Measurements from ENCODE around the gene PEX14. TPM values are rescaled to one million over a fixed set of nuclear protein-coding genes. Genes with fewer than 3 reads are reported as not detected.

The PEX14 gene
- total and polyA plus RNA-seq, 2 donors (not counting 3 experiments of a cell fraction or from before 2014, with no cell fraction given) = 19.5 to 26.5 TPM

GRCh38 chr1:10592373-10592772 is 117.6 kb downstream of the PEX14 start:
- H2AFZ ChIP-seq (ENCODE audit: low read depth, low read length) = no peak overlapping the region
- no peak overlapping the region for H3K9ac ChIP-seq (replicated peaks; ENCODE audit: extremely low read depth, insufficient read depth, low read length)
- ChIA-PET POLR2A (no interaction called here), CTCF (no interaction called here)
- DNase-seq (ENCODE audit: low read depth, low spot score) (no peak), FAIRE-seq (no peak)
- BruUV-seq (replicated peaks) = no TSS peak
- no peak overlapping the region for H3K4me2 ChIP-seq (ENCODE audit: insufficient read depth, low read length)
- no peak overlapping the region for H3K27ac ChIP-seq (ENCODE audit: insufficient read depth, low read depth, low read length)
- no peaks in the 10 kb centered on the region for H3K79me2 ChIP-seq (ENCODE audit: control insufficient read depth, insufficient read depth, low read length)
- no peak overlapping the region for H3K4me3 ChIP-seq (replicated peaks in 1 of 3; ENCODE audit: insufficient read depth in 1 of 3, low read depth in 1 of 3, low read length in 3 of 3)
- no peaks in the 10 kb centered on the region for H4K20me1 ChIP-seq (replicated peaks; ENCODE audit: control insufficient read depth, extremely low read depth, insufficient read depth, low read length)
- dilution Hi-C loops (cut with MboI; ENCODE audit: extremely low pct_ligation_motif_present, low sequenced_read_pairs) (no loop called here), intact Hi-C loops (cut with micrococcal nuclease) (no loop called here)
- H3K9me1 ChIP-seq (replicated peaks; ENCODE audit: control insufficient read depth, extremely low read depth, insufficient read depth, low read length) = no peaks in the 10 kb centered on the region
- no peaks in the 10 kb centered on the region for H3K9me3 ChIP-seq (replicated peaks; ENCODE audit: control insufficient read depth, insufficient read depth, low read length)
- no peaks in the 10 kb centered on the region for H3K36me3 ChIP-seq (ENCODE audit: control insufficient read depth in 2 of 2, extremely low read depth in 1 of 2, insufficient read depth in 2 of 2, low read length in 2 of 2)
- no peaks in the 10 kb centered on the region for H3K27me3 ChIP-seq (ENCODE audit: control insufficient read depth in 2 of 2, insufficient read depth in 2 of 2, low read length in 2 of 2)
- peaks cover 6% of the 10 kb centered on the region for H3K4me1 ChIP-seq (ENCODE audit: control insufficient read depth, extremely low read depth, insufficient read depth, low read length)
- TF ChIP-seq JUN (IDR thresholded peaks at IDR 0.05; ENCODE audit: borderline replicate concordance, insufficient read depth, insufficient read length, low read depth) (no peak), EZH2 (IDR thresholded peaks at IDR 0.05; ENCODE audit: borderline replicate concordance, low read depth, low read length, severe bottlenecking) (no peak)
- TF ChIP-seq, protein P1, sequence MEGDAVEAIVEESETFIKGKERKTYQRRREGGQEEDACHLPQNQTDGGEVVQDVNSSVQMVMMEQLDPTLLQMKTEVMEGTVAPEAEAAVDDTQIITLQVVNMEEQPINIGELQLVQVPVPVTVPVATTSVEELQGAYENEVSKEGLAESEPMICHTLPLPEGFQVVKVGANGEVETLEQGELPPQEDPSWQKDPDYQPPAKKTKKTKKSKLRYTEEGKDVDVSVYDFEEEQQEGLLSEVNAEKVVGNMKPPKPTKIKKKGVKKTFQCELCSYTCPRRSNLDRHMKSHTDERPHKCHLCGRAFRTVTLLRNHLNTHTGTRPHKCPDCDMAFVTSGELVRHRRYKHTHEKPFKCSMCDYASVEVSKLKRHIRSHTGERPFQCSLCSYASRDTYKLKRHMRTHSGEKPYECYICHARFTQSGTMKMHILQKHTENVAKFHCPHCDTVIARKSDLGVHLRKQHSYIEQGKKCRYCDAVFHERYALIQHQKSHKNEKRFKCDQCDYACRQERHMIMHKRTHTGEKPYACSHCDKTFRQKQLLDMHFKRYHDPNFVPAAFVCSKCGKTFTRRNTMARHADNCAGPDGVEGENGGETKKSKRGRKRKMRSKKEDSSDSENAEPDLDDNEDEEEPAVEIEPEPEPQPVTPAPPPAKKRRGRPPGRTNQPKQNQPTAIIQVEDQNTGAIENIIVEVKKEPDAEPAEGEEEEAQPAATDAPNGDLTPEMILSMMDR (IDR thresholded peaks at IDR 0.05; ENCODE audit: extremely low read depth in 1 of 2, insufficient read depth in 1 of 2, low read depth in 1 of 2, low read length in 2 of 2) = no peak

DNA sequence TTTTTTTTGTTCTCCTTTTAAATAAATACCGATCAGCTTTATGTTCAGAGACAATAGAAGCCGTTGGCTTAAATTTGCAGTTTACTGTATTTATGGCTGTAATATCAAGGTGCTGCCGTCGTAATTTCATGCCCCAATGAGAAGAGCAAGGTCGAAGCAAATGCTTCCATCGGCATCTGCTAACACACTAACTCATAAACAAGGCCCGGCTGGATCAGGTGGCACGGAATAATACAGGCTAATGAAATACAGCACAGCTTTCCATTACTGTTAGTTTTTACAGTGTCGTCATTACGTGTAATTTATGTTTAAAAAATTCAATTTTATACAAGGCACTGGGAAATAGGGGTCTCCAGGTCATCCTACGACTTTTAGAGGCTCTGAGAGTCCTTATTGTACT is 119.0 kb downstream of the PEX14 start:
- no peak for FAIRE-seq

More for the DNA sequence above, 119.0 kb downstream of the PEX14 start:
- H3K4me3 ChIP-seq (replicated peaks in 1 of 3; ENCODE audit: insufficient read depth in 1 of 3, low read depth in 1 of 3, low read length in 3 of 3) = no peak overlapping the region
- H3K79me2 ChIP-seq (ENCODE audit: control insufficient read depth, insufficient read depth, low read length) = no peaks in the 10 kb centered on the region
- H3K9ac ChIP-seq (replicated peaks; ENCODE audit: extremely low read depth, insufficient read depth, low read length) = no peak overlapping the region
- no peak overlapping the region for H3K4me2 ChIP-seq (ENCODE audit: insufficient read depth, low read length)
- peaks cover 6% of the 10 kb centered on the region for H3K4me1 ChIP-seq (ENCODE audit: control insufficient read depth, extremely low read depth, insufficient read depth, low read length)
- H3K36me3 ChIP-seq (ENCODE audit: control insufficient read depth in 2 of 2, extremely low read depth in 1 of 2, insufficient read depth in 2 of 2, low read length in 2 of 2) = no peaks in the 10 kb centered on the region
- H3K9me1 ChIP-seq (replicated peaks; ENCODE audit: control insufficient read depth, extremely low read depth, insufficient read depth, low read length) = no peaks in the 10 kb centered on the region
- ChIA-PET CTCF (interaction anchor here (0.9 kb wide), 1 partner anchor 86 kb away, joined by 3 read pairs; no protein-coding TSS in a partner anchor), POLR2A (no interaction called here)
- intact Hi-C loops (cut with micrococcal nuclease) = no loop called here
- dilution Hi-C loops (cut with MboI; ENCODE audit: extremely low pct_ligation_motif_present, low sequenced_read_pairs) = no loop called here
- no peak overlapping the region for H3K27ac ChIP-seq (ENCODE audit: insufficient read depth, low read depth, low read length)
- no peaks in the 10 kb centered on the region for H4K20me1 ChIP-seq (replicated peaks; ENCODE audit: control insufficient read depth, extremely low read depth, insufficient read depth, low read length)
- TF ChIP-seq POLR2A (IDR thresholded peaks at IDR 0.05; ENCODE audit: low read depth, low read length) (no peak), MAX (IDR thresholded peaks at IDR 0.05; ENCODE audit: insufficient read depth, insufficient read length) (no peak)
- H3K27me3 ChIP-seq (ENCODE audit: control insufficient read depth in 2 of 2, insufficient read depth in 2 of 2, low read length in 2 of 2) = no peaks in the 10 kb centered on the region
- H2AFZ ChIP-seq (ENCODE audit: low read depth, low read length) = no peak overlapping the region
- no TSS peak for BruUV-seq (replicated peaks)
- DNase-seq (ENCODE audit: low read depth, low spot score) = no peak
- no peaks in the 10 kb centered on the region for H3K9me3 ChIP-seq (replicated peaks; ENCODE audit: control insufficient read depth, insufficient read depth, low read length)

All from endothelial cell of umbilical vein (primary cell).